Esophagus muscularis mucosa (tissue), 4 donors: ENCODE measurements around the gene EXD1. TPM values are rescaled to one million over a fixed set of nuclear protein-coding genes. Genes with fewer than 3 reads are reported as not detected.

ENCODE experiments used
- DNase-seq: peaks from one replicate; pipeline ENCODE4 v3.0.0-alpha.2; 2017; ENCODE audit errors: extremely low spot score
- H3K27ac ChIP-seq, 4 donors: fragments of 200-600 bp; sonication (generic); replicated peaks in 1 of 4; 1 replicate in 3 of 4; 2 replicates in 1 of 4; pipeline ENCODE4 v1.5.1; 2016 to 2019; ENCODE audit warnings: mild to moderate bottlenecking in 1 of 4
- H3K27me3 ChIP-seq, 4 donors: fragments of 200-600 bp; sonication (generic); one replicate each; pipeline versions ENCODE4 v1.5.1 to v1.6.0; 2016 to 2019
- H3K36me3 ChIP-seq, 4 donors: fragments of 200-600 bp; sonication (generic); one replicate each; pipeline ENCODE4 v1.5.1; 2016 to 2019
- H3K4me1 ChIP-seq, 4 donors: fragments of 200-600 bp; sonication (generic); one replicate each; pipeline ENCODE4 v1.5.1; 2016 to 2019
- H3K4me3 ChIP-seq, 4 donors: fragments of 200-600 bp; sonication (generic); 1 replicate in 2 of 4; 2 replicates in 2 of 4; pipeline ENCODE4 v1.5.1; 2016 to 2019; ENCODE audit warnings: mild to moderate bottlenecking in 4 of 4, moderate library complexity in 1 of 4
- H3K9me3 ChIP-seq, 4 donors: fragments of 200-600 bp; sonication (generic); 1 replicate in 3 of 4; 2 replicates in 1 of 4; pipeline ENCODE4 v1.5.1; 2016 to 2019
- CTCF ChIP-seq, 3 experiments: fragments of 200-600 bp in 2 of 3; fragments of 450-650 bp in 1 of 3; sonication (generic) in 2 of 3; IDR thresholded peaks; one replicate each; pipeline ENCODE4 v1.5.1; 2017 to 2019; ENCODE audit warnings: antibody characterized with exemption in 3 of 3, mild to moderate bottlenecking in 2 of 3, moderate library complexity in 1 of 3
- EP300 ChIP-seq: sonication (generic); formaldehyde crosslinking; IDR thresholded peaks from one replicate; pipeline ENCODE4 v1.6.1; 2017; ENCODE audit warnings: antibody characterized with exemption
- POLR2A ChIP-seq: fragments of 450-650 bp; IDR thresholded peaks from one replicate; pipeline ENCODE4 v1.6.1; 2017; ENCODE audit warnings: antibody characterized with exemption, moderate library complexity, mild to moderate bottlenecking, low read depth
- POLR2AphosphoS5 ChIP-seq, 2 donors: sonication (generic); formaldehyde crosslinking; IDR thresholded peaks; one replicate each; pipeline ENCODE4 v1.6.1; 2017; ENCODE audit warnings: antibody characterized with exemption in 2 of 2
- WGBS: methylation state at CpG from one replicate; pipeline ENCODE4 v1.1.5; 2018; 5-methylcytosine and 5-hydroxymethylcytosine counted together
- intact Hi-C: fragments of 100-400 bp; cut with DNase I; formaldehyde crosslinking; loops from one replicate; pipeline ENCODE4 v1.15.1; 2023
- total RNA-seq, 4 donors: library from RNA; depleted of rRNA; stranded (reverse); fragments of >200 nt; gene quantifications; one replicate each; pipeline versions ENCODE4 v1.1.0 to v1.2.1, GENCODE V29; 2016

EXD1 gene
- total RNA-seq, 4 donors from 2014 or later: not detected

GRCh38 chr15:41199470-41199869 lies 31.1 kb downstream of the EXD1 start:
- TF ChIP-seq POLR2AphosphoS5 (IDR thresholded peaks at IDR 0.05) (no peak), POLR2A (no peak), CTCF (IDR thresholded peaks at IDR 0.05) (no peak), EP300 (no peak)
- Histone ChIP-seq H3K4me3 (no peak overlapping the region), H3K27me3 (peaks cover 0 to 9% (median 0%) of the 10 kb centered on the region in 4 donors), H3K27ac (no peak overlapping the region), H3K9me3 (no peaks in the 10 kb centered on the region), H3K36me3 (no peaks in the 10 kb centered on the region), H3K4me1 (no peaks in the 10 kb centered on the region)
- DNase-seq: no peak
- intact Hi-C loops: no loop called here

DNA sequence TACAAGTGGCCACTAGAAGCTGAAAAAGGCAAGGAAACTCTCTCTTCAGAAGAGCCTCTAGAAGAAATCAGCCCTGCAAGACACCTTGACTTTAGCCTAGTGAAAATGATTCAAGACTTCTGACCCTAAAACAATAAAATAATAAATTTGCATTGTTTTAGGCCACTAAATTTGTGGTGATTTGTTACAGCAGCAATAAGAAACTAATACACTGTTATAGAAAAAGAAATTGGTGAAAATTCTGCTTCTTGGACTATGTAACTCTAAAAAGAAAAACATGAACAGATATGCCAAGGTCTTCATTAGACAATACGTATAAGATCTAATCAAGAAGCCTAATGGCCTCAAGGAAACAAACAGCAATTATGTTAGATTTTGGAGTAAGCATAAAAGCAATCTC lies 36.1 kb downstream of the EXD1 start:
- no peak for DNase-seq
- TF ChIP-seq POLR2AphosphoS5 (IDR thresholded peaks at IDR 0.05): no peak
- TF ChIP-seq POLR2A: no peak
- no peak for TF ChIP-seq CTCF (IDR thresholded peaks at IDR 0.05)
- no peak for TF ChIP-seq EP300
- no peak overlapping the region for H3K4me3 ChIP-seq
- 100% methylated on average over 1 of the region's 1 CpG for WGBS
- no peaks in the 10 kb centered on the region for H3K36me3 ChIP-seq
- intact Hi-C loops: no loop called here
- no peaks in the 10 kb centered on the region for H3K27me3 ChIP-seq
- peaks cover 0 to 11% (median 10%) of the 10 kb centered on the region in 4 donors for H3K4me1 ChIP-seq
- no peak overlapping the region for H3K27ac ChIP-seq
- H3K9me3 ChIP-seq: no peaks in the 10 kb centered on the region

- no peak for DNase-seq
- H3K4me1 ChIP-seq: no peaks in the 10 kb centered on the region
- intact Hi-C loops: no loop called here
- no peaks in the 10 kb centered on the region for H3K27me3 ChIP-seq
- H3K27ac ChIP-seq: no peak overlapping the region
- no peaks in the 10 kb centered on the region for H3K9me3 ChIP-seq
- no peaks in the 10 kb centered on the region for H3K36me3 ChIP-seq
- 73% methylated on average over 2 of the region's 2 CpGs for WGBS
- TF ChIP-seq POLR2A: no peak
- TF ChIP-seq POLR2AphosphoS5 (IDR thresholded peaks at IDR 0.05): no peak
- TF ChIP-seq CTCF (IDR thresholded peaks at IDR 0.05): no peak
- no peak for TF ChIP-seq EP300
- H3K4me3 ChIP-seq: no peak overlapping the region
Measured at GRCh38 chr15:41183581-41183980, 47.0 kb downstream of the EXD1 start.

- intact Hi-C loops: no loop called here
- no peaks in the 10 kb centered on the region for H3K27me3 ChIP-seq
- no peak for TF ChIP-seq CTCF (IDR thresholded peaks at IDR 0.05)
- no peak for TF ChIP-seq POLR2AphosphoS5 (IDR thresholded peaks at IDR 0.05)
- no peak for TF ChIP-seq EP300
- no peak for TF ChIP-seq POLR2A
Measured at GRCh38 chr15:41182266-41182665, 48.3 kb downstream of the EXD1 start.

DNA sequence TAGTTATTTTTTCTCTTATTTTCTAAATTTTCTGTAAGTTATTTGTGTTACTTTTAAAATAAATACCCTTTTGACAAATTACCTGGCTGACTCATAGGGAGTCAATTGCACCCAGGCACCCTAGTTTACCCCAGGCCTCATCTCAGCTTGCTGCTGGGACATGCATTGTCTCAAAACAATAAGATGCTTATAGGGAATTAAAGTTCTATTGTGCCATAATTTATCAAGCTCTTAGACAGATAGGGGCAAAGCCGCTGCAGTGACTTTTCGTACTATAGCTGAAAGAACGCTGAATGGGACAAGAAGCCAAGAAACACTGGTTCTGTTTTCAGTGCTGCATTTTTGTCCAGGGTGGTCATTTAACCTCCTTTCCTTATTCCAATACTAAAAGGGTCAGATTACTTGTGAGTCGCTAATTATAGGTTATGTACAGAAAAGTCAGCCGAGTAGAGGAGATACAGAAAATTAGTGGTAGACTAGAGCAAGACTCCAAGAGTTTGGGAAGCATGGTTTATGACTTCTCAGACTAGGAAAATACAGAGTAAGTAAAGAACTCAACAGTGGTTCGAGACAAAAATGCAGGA lies 50.3 kb downstream of the EXD1 start:
- Histone ChIP-seq H3K27me3 (peaks cover 0 to 8% (median 0%) of the 10 kb centered on the region in 4 donors), H3K4me3 (no peak overlapping the region), H3K9me3 (no peaks in the 10 kb centered on the region), H3K27ac (no peak overlapping the region), H3K4me1 (no peaks in the 10 kb centered on the region), H3K36me3 (no peaks in the 10 kb centered on the region)
- DNase-seq: no peak
- WGBS: 84% methylated on average over 6 of the region's 6 CpGs
- TF ChIP-seq POLR2A: no peak
- TF ChIP-seq EP300: no peak
- no peak for TF ChIP-seq CTCF (IDR thresholded peaks at IDR 0.05)
- TF ChIP-seq POLR2AphosphoS5 (IDR thresholded peaks at IDR 0.05): no peak
- intact Hi-C loops: no loop called here

More at GRCh38 chr15:41182266-41182665, 48.3 kb downstream of the EXD1 start:
- WGBS: 57% methylated on average over 4 of the region's 4 CpGs
- H3K36me3 ChIP-seq: no peaks in the 10 kb centered on the region
- no peaks in the 10 kb centered on the region for H3K9me3 ChIP-seq
- H3K4me3 ChIP-seq: no peak overlapping the region
- no peaks in the 10 kb centered on the region for H3K4me1 ChIP-seq
- no peak overlapping the region for H3K27ac ChIP-seq
- no peak for DNase-seq
